Adipocyte (in vitro differentiated cells): ENCODE results near the gene ITLN1.
"Not testable (repeated sequence)": the region's sequence is repeated elsewhere in the genome, so short reads cannot be mapped to it uniquely, and the experiment has no call there.

ENCODE experiments used
- DNase-seq: peaks from one replicate; pipeline ENCODE4 v3.0.0-alpha.2; 2015; ENCODE audit warnings: low read depth
- H3K27me3 ChIP-seq: replicated peaks from 2 replicates; pipeline ENCODE4 v1.7.0; 2013; ENCODE audit warnings: mild to moderate bottlenecking, low read length, moderate library complexity; ENCODE audit not compliant: control insufficient read depth, insufficient read depth
- H3K36me3 ChIP-seq: 2 replicates; pipeline ENCODE4 v1.7.0; 2013; ENCODE audit warnings: low read length, mild to moderate bottlenecking, moderate library complexity; ENCODE audit not compliant: control insufficient read depth, insufficient read depth, severe bottlenecking
- H3K4me1 ChIP-seq: 2 replicates; pipeline ENCODE4 v1.7.0; 2013; ENCODE audit warnings: mild to moderate bottlenecking, low read length, moderate library complexity; ENCODE audit not compliant: control insufficient read depth, insufficient read depth
- H3K4me3 ChIP-seq: 2 replicates; pipeline ENCODE4 v1.7.0; 2013; ENCODE audit warnings: mild to moderate bottlenecking, low read length, moderate library complexity
- H3K9ac ChIP-seq: 2 replicates; pipeline ENCODE4 v1.7.0; 2013; ENCODE audit warnings: mild to moderate bottlenecking, low read length, moderate library complexity
- H3K9me3 ChIP-seq: 2 replicates; pipeline ENCODE4 v1.7.0; 2013; ENCODE audit warnings: mild to moderate bottlenecking, low read length, moderate library complexity; ENCODE audit not compliant: control insufficient read depth

Gene ITLN1

GRCh38 chr1:160885042-160885441 lies at the start of gene ITLN1:
Gene ITLN1 (minus strand): TSS chr1:160885180. CDS start chr1:160884877, 303 bp downstream.
- Histone ChIP-seq H3K4me1 (no peaks in the 10 kb centered on the region), H3K4me3 (no peak within 1 kb of the TSS), H3K9ac (no peak within 1 kb of the TSS), H3K9me3 (no peaks in the 10 kb centered on the region), H3K27me3 (no peaks in the 10 kb centered on the region), H3K36me3 (no peaks in the 10 kb centered on the region)
- DNase-seq = no peak

GRCh38 chr1:160933305-160933704 lies 48.3 kb upstream of the ITLN1 start:
- not testable (repeated sequence) for DNase-seq, H3K4me1 ChIP-seq, H3K27me3 ChIP-seq, H3K9ac ChIP-seq, H3K4me3 ChIP-seq, H3K36me3 ChIP-seq, H3K9me3 ChIP-seq

- Histone ChIP-seq H3K36me3 (no peaks in the 10 kb centered on the region), H3K9me3 (peaks cover 4% of the 10 kb centered on the region), H3K4me3 (no peak overlapping the region), H3K4me1 (no peaks in the 10 kb centered on the region), H3K27me3 (no peaks in the 10 kb centered on the region), H3K9ac (no peak overlapping the region)
- peak; percentile 8 for DNase-seq
Measured at GRCh38 chr1:160925652-160926244, 40.8 kb upstream of the ITLN1 start.

GRCh38 chr1:160924791-160925651 lies 40.0 kb upstream of the ITLN1 start:
- no peak for DNase-seq
- H3K9me3 ChIP-seq = peaks cover 4% of the 10 kb centered on the region
- H3K9ac ChIP-seq = no peak overlapping the region
- no peaks in the 10 kb centered on the region for H3K36me3 ChIP-seq
- H3K27me3 ChIP-seq = no peaks in the 10 kb centered on the region
- no peaks in the 10 kb centered on the region for H3K4me1 ChIP-seq
- no peak overlapping the region for H3K4me3 ChIP-seq

- no peaks in the 10 kb centered on the region for H3K36me3 ChIP-seq
- no peak overlapping the region for H3K9ac ChIP-seq
- H3K27me3 ChIP-seq = no peaks in the 10 kb centered on the region
- no peak for DNase-seq
- no peaks in the 10 kb centered on the region for H3K9me3 ChIP-seq
- no peak overlapping the region for H3K4me3 ChIP-seq
- no peaks in the 10 kb centered on the region for H3K4me1 ChIP-seq
Measured at GRCh38 chr1:160916666-160917065, 31.7 kb upstream of the ITLN1 start.

- not testable (repeated sequence) for H3K4me3 ChIP-seq, DNase-seq, H3K27me3 ChIP-seq, H3K4me1 ChIP-seq, H3K9ac ChIP-seq, H3K36me3 ChIP-seq, H3K9me3 ChIP-seq
Measured at GRCh38 chr1:160913229-160913628, 28.2 kb upstream of the ITLN1 start.

GRCh38 chr1:160911925-160912324 lies 26.9 kb upstream of the ITLN1 start:
- no peaks in the 10 kb centered on the region for H3K36me3 ChIP-seq
- no peak overlapping the region for H3K4me3 ChIP-seq
- H3K27me3 ChIP-seq = peaks cover 3% of the 10 kb centered on the region
- H3K9me3 ChIP-seq = no peaks in the 10 kb centered on the region
- DNase-seq = no peak
- H3K9ac ChIP-seq = no peak overlapping the region
- no peaks in the 10 kb centered on the region for H3K4me1 ChIP-seq

GRCh38 chr1:160911441-160911840 lies 26.5 kb upstream of the ITLN1 start:
- H3K4me3 ChIP-seq = no peak overlapping the region
- H3K9ac ChIP-seq = no peak overlapping the region
- no peaks in the 10 kb centered on the region for H3K4me1 ChIP-seq
- DNase-seq = no peak
- H3K9me3 ChIP-seq = no peaks in the 10 kb centered on the region
- H3K36me3 ChIP-seq = no peaks in the 10 kb centered on the region
- H3K27me3 ChIP-seq = peaks cover 3% of the 10 kb centered on the region

GRCh38 chr1:160910170-160910750 lies 25.3 kb upstream of the ITLN1 start:
- Histone ChIP-seq H3K9me3 (no peaks in the 10 kb centered on the region), H3K4me3 (no peak overlapping the region)

GRCh38 chr1:160907976-160908375 lies 23.0 kb upstream of the ITLN1 start:
- Histone ChIP-seq H3K9ac (no peak overlapping the region), H3K4me3 (no peak overlapping the region), H3K36me3 (no peaks in the 10 kb centered on the region), H3K27me3 (peaks cover 12% of the 10 kb centered on the region), H3K9me3 (no peaks in the 10 kb centered on the region), H3K4me1 (no peaks in the 10 kb centered on the region)
- peak; percentile 1 for DNase-seq

More at GRCh38 chr1:160910170-160910750, 25.3 kb upstream of the ITLN1 start:
- DNase-seq = no peak
- Histone ChIP-seq H3K36me3 (no peaks in the 10 kb centered on the region), H3K9ac (no peak overlapping the region), H3K4me1 (no peaks in the 10 kb centered on the region), H3K27me3 (peaks cover 9% of the 10 kb centered on the region)

- Histone ChIP-seq H3K4me1 (no peaks in the 10 kb centered on the region), H3K27me3 (peaks cover 9% of the 10 kb centered on the region), H3K36me3 (no peaks in the 10 kb centered on the region), H3K9me3 (no peaks in the 10 kb centered on the region), H3K9ac (no peak overlapping the region), H3K4me3 (no peak overlapping the region)
- DNase-seq = no peak
Measured at GRCh38 chr1:160905617-160905989, 20.6 kb upstream of the ITLN1 start.
